A549 (cell line): ENCODE results near the gene DNAJC5G. TPM values are rescaled to one million over a fixed set of nuclear protein-coding genes. Genes with fewer than 3 reads are reported as not detected.

Source experiments
- ATAC-seq, 2 experiments: fragments of 200-7000 bp in 1 of 2; fragments of >200 bp in 1 of 2; cut with Nextera tagmentation in 1 of 2; cut with Tn5 transposase in 1 of 2; 3 replicates each; pipeline versions ENCODE4 v1.8.0 to v1.9.1; 2018 to 2020; ENCODE audit warnings: mild to moderate bottlenecking in 1 of 2, moderate library complexity in 1 of 2
- CTCF ChIA-PET: fragments of 300-600 bp; sonication (Branson Sonifier 250); formaldehyde crosslinking; extraction: SDS; loops from one replicate; lab custom pipeline; 2021; ENCODE audit warnings: antibody characterized with exemption, inconsistent platforms; lab: Yijun Ruan, JAX
- POLR2A ChIA-PET: fragments of 350-600 bp; formaldehyde crosslinking; extraction: SDS; loops from one replicate; lab custom pipeline; 2021; ENCODE audit warnings: antibody characterized with exemption, inconsistent platforms; lab: Yijun Ruan, JAX
- DNase-seq, 2 experiments: peaks; one replicate each; pipeline versions ENCODE4 v3.0.0 to v3.0.0-alpha.2; 2011 to 2016; ENCODE audit warnings: low read depth in 1 of 2, low spot score in 1 of 2
- FAIRE-seq: peaks from 2 replicates; lab custom pipeline; 2011; peaks lifted over from hg19 to GRCh38; lab: Jason Lieb, UNC
- H3K27ac ChIP-seq, 2 experiments: fragments of >200 bp; sonication (Bioruptor Twin); formaldehyde crosslinking; 3 replicates each; pipeline ENCODE4 v1.5.1; 2016 to 2017
- H3K4me1 ChIP-seq: fragments of >200 bp; sonication (Bioruptor Twin); formaldehyde crosslinking; 3 replicates; pipeline ENCODE4 v1.6.1; 2016
- H3K4me2 ChIP-seq: fragments of >200 bp; sonication (Bioruptor Twin); formaldehyde crosslinking; 3 replicates; pipeline ENCODE4 v1.6.1; 2016
- H3K4me3 ChIP-seq: fragments of >200 bp; sonication (Bioruptor Twin); formaldehyde crosslinking; 3 replicates; pipeline ENCODE4 v1.5.1; 2016
- H3K9me3 ChIP-seq: fragments of >200 bp; sonication (Bioruptor Twin); formaldehyde crosslinking; 3 replicates; pipeline ENCODE4 v1.6.1; 2016
- ATOH8 ChIP-seq: fragments of 250-450 bp; sonication (Bioruptor Pico); IDR thresholded peaks from 2 replicates; pipeline ENCODE4 v1.5.0; 2020; ENCODE audit warnings: low read depth, mild to moderate bottlenecking, moderate library complexity
- CEBPB ChIP-seq, 2 experiments: fragments of >200 bp in 1 of 2; sonication (Bioruptor Twin) in 1 of 2; formaldehyde crosslinking in 1 of 2; IDR thresholded peaks; 2 replicates each; pipeline ENCODE4 v1.6.1; 2012 to 2016
- EHMT2 ChIP-seq: fragments of 200-600 bp; sonication (generic); IDR thresholded peaks from 2 replicates; pipeline ENCODE4 v1.6.1; 2016; ENCODE audit warnings: antibody characterized with exemption, low read depth, mild to moderate bottlenecking, moderate library complexity
- EP300 ChIP-seq, 2 experiments: fragments of >200 bp; sonication (Bioruptor Twin); formaldehyde crosslinking; IDR thresholded peaks; 2 replicates in 1 of 2; 3 replicates in 1 of 2; pipeline ENCODE4 v1.6.1; 2016 to 2017
- ESRRA ChIP-seq: fragments of 150-350 bp; IDR thresholded peaks from 2 replicates; pipeline ENCODE4 v1.6.1; 2014; ENCODE audit warnings: mild to moderate bottlenecking, low read length, borderline replicate concordance
- HOXA7 ChIP-seq: fragments of 250-450 bp; sonication (Bioruptor Pico); IDR thresholded peaks from 2 replicates; pipeline ENCODE4 v1.5.0; 2020; ENCODE audit warnings: mild to moderate bottlenecking, moderate library complexity
- HOXB13 ChIP-seq: fragments of 250-450 bp; sonication (Bioruptor Pico); IDR thresholded peaks from 2 replicates; pipeline ENCODE4 v1.5.0; 2020; ENCODE audit warnings: low read depth, mild to moderate bottlenecking, moderate library complexity
- HOXB5 ChIP-seq: fragments of 250-450 bp; sonication (Bioruptor Pico); IDR thresholded peaks from 2 replicates; pipeline ENCODE4 v1.5.0; 2020; ENCODE audit warnings: mild to moderate bottlenecking, moderate library complexity
- KDM1A ChIP-seq: fragments of 200-600 bp; sonication (generic); IDR thresholded peaks from 2 replicates; pipeline ENCODE4 v1.6.1; 2016; ENCODE audit warnings: low read depth, mild to moderate bottlenecking
- KDM5A ChIP-seq: fragments of 200-600 bp; sonication (generic); IDR thresholded peaks from 2 replicates; pipeline ENCODE4 v1.6.1; 2016; ENCODE audit warnings: antibody characterized with exemption, mild to moderate bottlenecking
- NFE2L2 ChIP-seq: fragments of 150-350 bp; conservative IDR thresholded peaks from 2 replicates; pipeline ENCODE4 v1.6.1; 2014; ENCODE audit warnings: low read length
- PBX3 ChIP-seq: IDR thresholded peaks from 2 replicates; pipeline ENCODE4 v1.6.1; 2012
- POLR2A ChIP-seq: IDR thresholded peaks from 2 replicates; pipeline ENCODE4 v1.6.1; 2012; ENCODE audit warnings: mild to moderate bottlenecking, low read length
- RAD21 ChIP-seq, 2 experiments: fragments of >200 bp in 1 of 2; sonication (Bioruptor Twin) in 1 of 2; formaldehyde crosslinking in 1 of 2; IDR thresholded peaks in 1 of 2; conservative IDR thresholded peaks in 1 of 2; 2 replicates in 1 of 2; 3 replicates in 1 of 2; pipeline ENCODE4 v1.6.1; 2012 to 2018; ENCODE audit warnings: inconsistent platforms in 1 of 2
- RCOR1 ChIP-seq: fragments of 150-350 bp; IDR thresholded peaks from 2 replicates; pipeline ENCODE4 v1.6.1; 2014; ENCODE audit warnings: antibody characterized with exemption, low read length, low read depth
- ZC3H11A ChIP-seq: fragments of 450-650 bp; IDR thresholded peaks from 2 replicates; pipeline ENCODE4 v1.6.1; 2014; ENCODE audit warnings: antibody characterized with exemption, mild to moderate bottlenecking
- WGBS: methylation state at CpG from one replicate; pipeline ENCODE4 v1.1.6; 2017; ENCODE audit errors: missing lambda C conversion rate; 5-methylcytosine and 5-hydroxymethylcytosine counted together
- polyA plus RNA-seq, 4 experiments: library from polyadenylated mRNA; depleted of rRNA in 3 of 4; stranded (reverse); fragments of >200 nt; fragmentation: RNase III in 1 of 4; extraction: RNeasy Plus Mini Kit Qiagen cat#74134 plus additional on column Dnase treatment in 1 of 4; gene quantifications; 2 replicates in 3 of 4; 3 replicates in 1 of 4; pipeline ENCODE4 v1.2.3, GENCODE V29; 2011 to 2017

DNAJC5G gene
- polyA plus RNA-seq, 2 of the 4 experiments (the other 2 are of a cell fraction): not detected

GRCh38 chr2:27322766-27323595 lies 47.7 kb downstream of the DNAJC5G start, which contains the start of gene MPV17 (continued):
- TF ChIP-seq NFE2L2 (no peak), KDM1A (no peak), KDM5A (no peak), ATOH8 (CRISPR knock-in tag) (no peak), ESRRA (no peak), HOXA7 (CRISPR knock-in tag) (peak; percentile 75; the same call in 1 of the 2 replicates), HOXB13 (peak; percentile 53; the same call in 1 of the 2 replicates), RCOR1 (no peak)

GRCh38 chr2:27323596-27324285 lies 48.5 kb downstream of the DNAJC5G start:
- H3K4me3 ChIP-seq: peak overlapping the region; percentile 58
- TF ChIP-seq EP300 (IDR thresholded peaks at IDR 0.05) (no peak), HOXA7 (CRISPR knock-in tag) (peak; percentile 60; the same call in 1 of the 2 replicates)
- peak overlapping the region; percentile 93 to 99 for H3K27ac ChIP-seq
- peaks cover 31% of the 10 kb centered on the region for H3K4me1 ChIP-seq
- H3K9me3 ChIP-seq: no peaks in the 10 kb centered on the region
- WGBS: 12% methylated on average over 5 of the region's 5 CpGs
- FAIRE-seq (no peak), ATAC-seq (peak in 1 of 2 experiments; percentile 0; a peak in 1 of 6 replicates), DNase-seq (no peak)
- ChIA-PET POLR2A (interaction anchor here (1.0 kb wide), 1 partner anchor 45 kb away, joined by 3 read pairs; no protein-coding TSS in a partner anchor), CTCF (interaction anchor here (0.7 to 12.8 kb wide), 10 partner anchors 14 to 252 kb away, joined by 3 to 171 read pairs (median 4); partner anchors contain the start of genes EIF2B4 and SNX17)
- H3K4me2 ChIP-seq: peak overlapping the region; percentile 82

GRCh38 chr2:27324720-27325119 lies 49.5 kb downstream of the DNAJC5G start:
- H3K4me2 ChIP-seq: no peak overlapping the region
- ChIA-PET CTCF (interaction anchor here (0.8 to 3.1 kb wide), 5 partner anchors 12 to 47 kb away, joined by 3 to 10 read pairs (median 4); partner anchors contain the start of gene SNX17), POLR2A (no interaction called here)
- no peak overlapping the region for H3K27ac ChIP-seq
- H3K4me1 ChIP-seq: peaks cover 31% of the 10 kb centered on the region
- H3K9me3 ChIP-seq: no peaks in the 10 kb centered on the region
- 95% methylated on average over 5 of the region's 5 CpGs for WGBS
- ATAC-seq: no peak
- no peak overlapping the region for H3K4me3 ChIP-seq
- TF ChIP-seq PBX3 (no peak), POLR2A (no peak), CEBPB (IDR thresholded peaks at IDR 0.05) (peak in 1 of 2 experiments; percentile 37; a peak in 1 of 4 replicates), RAD21 (conservative IDR thresholded peaks at IDR 0.05 in 1 of 2, IDR thresholded peaks at IDR 0.05 in 1 of 2) (no peak), HOXB5 (no peak), EHMT2 (no peak), HOXA7 (CRISPR knock-in tag) (no peak), KDM1A (no peak), ZC3H11A (no peak)
- FAIRE-seq: no peak
- DNase-seq: no peak

Other genes with a start within 250 kb of the DNAJC5G start
- 74.9 and 106 TPM in 2 replicates for gene TMEM214, start 242.5 kb upstream of the DNAJC5G start, polyA plus RNA-seq (2011; rRNA removed)
- 48.1 to 57.0 TPM (median 54.3 TPM) in 3 replicates for gene TMEM214, start 242.5 kb upstream of the DNAJC5G start, polyA plus RNA-seq (2017; fragmentation: RNase III; extraction: RNeasy Plus Mini Kit Qiagen cat#74134 plus additional on column Dnase treatment)
- 48.3 and 52.7 TPM in 2 replicates for gene AGBL5, start 223.8 kb upstream of the DNAJC5G start, polyA plus RNA-seq (2011; rRNA removed)
- 25.5 to 28.3 TPM (median 26.1 TPM) in 3 replicates for gene AGBL5, start 223.8 kb upstream of the DNAJC5G start, polyA plus RNA-seq (2017; fragmentation: RNase III; extraction: RNeasy Plus Mini Kit Qiagen cat#74134 plus additional on column Dnase treatment)
- 392 and 408 TPM in 2 replicates for gene OST4, start 203.8 kb upstream of the DNAJC5G start, polyA plus RNA-seq (2011; rRNA removed)
- 809 to 921 TPM (median 880 TPM) in 3 replicates for gene OST4, start 203.8 kb upstream of the DNAJC5G start, polyA plus RNA-seq (2017; fragmentation: RNase III; extraction: RNeasy Plus Mini Kit Qiagen cat#74134 plus additional on column Dnase treatment)
- gene EMILIN1, start 196.8 kb upstream of the DNAJC5G start, polyA plus RNA-seq (2011; rRNA removed): 0.13 TPM in 2 replicates
- gene EMILIN1, start 196.8 kb upstream of the DNAJC5G start, polyA plus RNA-seq (2017; fragmentation: RNase III; extraction: RNeasy Plus Mini Kit Qiagen cat#74134 plus additional on column Dnase treatment): 0.46 to 0.51 TPM (median 0.49 TPM) in 3 replicates
- 4.2 and 4.4 TPM in 2 replicates for gene KHK, start 188.7 kb upstream of the DNAJC5G start, polyA plus RNA-seq (2011; rRNA removed)
- gene KHK, start 188.7 kb upstream of the DNAJC5G start, polyA plus RNA-seq (2017; fragmentation: RNase III; extraction: RNeasy Plus Mini Kit Qiagen cat#74134 plus additional on column Dnase treatment): 7.6 to 8.5 TPM (median 8.3 TPM) in 3 replicates
- gene CGREF1, start 156.3 kb upstream of the DNAJC5G start, polyA plus RNA-seq (2011; rRNA removed): 5.8 and 6.6 TPM in 2 replicates
- gene CGREF1, start 156.3 kb upstream of the DNAJC5G start, polyA plus RNA-seq (2017; fragmentation: RNase III; extraction: RNeasy Plus Mini Kit Qiagen cat#74134 plus additional on column Dnase treatment): 4.5 to 5.4 TPM (median 5.1 TPM) in 3 replicates
- 1.9 and 2.4 TPM in 2 replicates for gene ABHD1, start 151.6 kb upstream of the DNAJC5G start, polyA plus RNA-seq (2011; rRNA removed)
- 0.96 to 1.0 TPM (median 1.0 TPM) in 3 replicates for gene ABHD1, start 151.6 kb upstream of the DNAJC5G start, polyA plus RNA-seq (2017; fragmentation: RNase III; extraction: RNeasy Plus Mini Kit Qiagen cat#74134 plus additional on column Dnase treatment)
- 79.9 and 139 TPM in 2 replicates for gene PREB, start 140.8 kb upstream of the DNAJC5G start, polyA plus RNA-seq (2011; rRNA removed)
- gene PREB, start 140.8 kb upstream of the DNAJC5G start, polyA plus RNA-seq (2017; fragmentation: RNase III; extraction: RNeasy Plus Mini Kit Qiagen cat#74134 plus additional on column Dnase treatment): 52.3 to 58.2 TPM (median 54.6 TPM) in 3 replicates
- gene PRR30, start 136.0 kb upstream of the DNAJC5G start, polyA plus RNA-seq (2011; rRNA removed): not detected in 2 replicates
- gene PRR30, start 136.0 kb upstream of the DNAJC5G start, polyA plus RNA-seq (2017; fragmentation: RNase III; extraction: RNeasy Plus Mini Kit Qiagen cat#74134 plus additional on column Dnase treatment): not detected in 3 replicates
- gene TCF23, start 126.4 kb upstream of the DNAJC5G start, polyA plus RNA-seq (2011; rRNA removed): not detected in 2 replicates
- gene TCF23, start 126.4 kb upstream of the DNAJC5G start, polyA plus RNA-seq (2017; fragmentation: RNase III; extraction: RNeasy Plus Mini Kit Qiagen cat#74134 plus additional on column Dnase treatment): not detected in 3 replicates
- 346 and 429 TPM in 2 replicates for gene ATRAID, start 63.4 kb upstream of the DNAJC5G start, polyA plus RNA-seq (2011; rRNA removed)
- gene ATRAID, start 63.4 kb upstream of the DNAJC5G start, polyA plus RNA-seq (2017; fragmentation: RNase III; extraction: RNeasy Plus Mini Kit Qiagen cat#74134 plus additional on column Dnase treatment): 166 to 176 TPM (median 172 TPM) in 3 replicates
- 86.7 and 104 TPM in 2 replicates for gene SLC5A6, start 63.2 kb upstream of the DNAJC5G start, polyA plus RNA-seq (2011; rRNA removed)
- gene SLC5A6, start 63.2 kb upstream of the DNAJC5G start, polyA plus RNA-seq (2017; fragmentation: RNase III; extraction: RNeasy Plus Mini Kit Qiagen cat#74134 plus additional on column Dnase treatment): 77.2 to 86.6 TPM (median 82.7 TPM) in 3 replicates
- gene CAD, start 58.1 kb upstream of the DNAJC5G start, polyA plus RNA-seq (2011; rRNA removed): 50.5 and 61.8 TPM in 2 replicates
- gene CAD, start 58.1 kb upstream of the DNAJC5G start, polyA plus RNA-seq (2017; fragmentation: RNase III; extraction: RNeasy Plus Mini Kit Qiagen cat#74134 plus additional on column Dnase treatment): 69.3 to 71.2 TPM (median 70.2 TPM) in 3 replicates
- gene SLC30A3, start 12.4 kb upstream of the DNAJC5G start, polyA plus RNA-seq (2011; rRNA removed): 0.90 and 0.97 TPM in 2 replicates
- gene SLC30A3, start 12.4 kb upstream of the DNAJC5G start, polyA plus RNA-seq (2017; fragmentation: RNase III; extraction: RNeasy Plus Mini Kit Qiagen cat#74134 plus additional on column Dnase treatment): 1.6 to 1.9 TPM (median 1.7 TPM) in 3 replicates
- 0.05 and 0.14 TPM in 2 replicates for gene TRIM54, start 7.0 kb downstream of the DNAJC5G start, polyA plus RNA-seq (2011; rRNA removed)
- 0.07 to 0.13 TPM (median 0.11 TPM) in 3 replicates for gene TRIM54, start 7.0 kb downstream of the DNAJC5G start, polyA plus RNA-seq (2017; fragmentation: RNase III; extraction: RNeasy Plus Mini Kit Qiagen cat#74134 plus additional on column Dnase treatment)
- 1.0 TPM in 2 replicates for gene UCN, start 33.0 kb downstream of the DNAJC5G start, polyA plus RNA-seq (2011; rRNA removed)
- gene UCN, start 33.0 kb downstream of the DNAJC5G start, polyA plus RNA-seq (2017; fragmentation: RNase III; extraction: RNeasy Plus Mini Kit Qiagen cat#74134 plus additional on column Dnase treatment): 0.76 to 1.3 TPM (median 1.0 TPM) in 3 replicates
- 130 and 157 TPM in 2 replicates for gene MPV17, start 47.7 kb downstream of the DNAJC5G start, polyA plus RNA-seq (2011; rRNA removed)
- 61.4 to 70.5 TPM (median 67.7 TPM) in 3 replicates for gene MPV17, start 47.7 kb downstream of the DNAJC5G start, polyA plus RNA-seq (2017; fragmentation: RNase III; extraction: RNeasy Plus Mini Kit Qiagen cat#74134 plus additional on column Dnase treatment)
- 101 and 130 TPM in 2 replicates for gene GTF3C2, start 81.3 kb downstream of the DNAJC5G start, polyA plus RNA-seq (2011; rRNA removed)
- gene GTF3C2, start 81.3 kb downstream of the DNAJC5G start, polyA plus RNA-seq (2017; fragmentation: RNase III; extraction: RNeasy Plus Mini Kit Qiagen cat#74134 plus additional on column Dnase treatment): 69.2 to 78.2 TPM (median 75.4 TPM) in 3 replicates
- 62.8 and 90.3 TPM in 2 replicates for gene EIF2B4, start 94.9 kb downstream of the DNAJC5G start, polyA plus RNA-seq (2011; rRNA removed)
- 73.5 to 75.8 TPM (median 74.5 TPM) in 3 replicates for gene EIF2B4, start 94.9 kb downstream of the DNAJC5G start, polyA plus RNA-seq (2017; fragmentation: RNase III; extraction: RNeasy Plus Mini Kit Qiagen cat#74134 plus additional on column Dnase treatment)
- 141 and 158 TPM in 2 replicates for gene SNX17, start 95.2 kb downstream of the DNAJC5G start, polyA plus RNA-seq (2011; rRNA removed)
- gene SNX17, start 95.2 kb downstream of the DNAJC5G start, polyA plus RNA-seq (2017; fragmentation: RNase III; extraction: RNeasy Plus Mini Kit Qiagen cat#74134 plus additional on column Dnase treatment): 150 to 166 TPM (median 154 TPM) in 3 replicates
- gene ZNF513, start 105.3 kb downstream of the DNAJC5G start, polyA plus RNA-seq (2011; rRNA removed): 9.9 and 10.8 TPM in 2 replicates
- gene ZNF513, start 105.3 kb downstream of the DNAJC5G start, polyA plus RNA-seq (2017; fragmentation: RNase III; extraction: RNeasy Plus Mini Kit Qiagen cat#74134 plus additional on column Dnase treatment): 13.1 to 22.7 TPM (median 22.1 TPM) in 3 replicates
- 123 and 129 TPM in 2 replicates for gene PPM1G, start 134.2 kb downstream of the DNAJC5G start, polyA plus RNA-seq (2011; rRNA removed)
- gene PPM1G, start 134.2 kb downstream of the DNAJC5G start, polyA plus RNA-seq (2017; fragmentation: RNase III; extraction: RNeasy Plus Mini Kit Qiagen cat#74134 plus additional on column Dnase treatment): 222 to 230 TPM (median 230 TPM) in 3 replicates
- 229 and 231 TPM in 2 replicates for gene NRBP1, start 153.2 kb downstream of the DNAJC5G start, polyA plus RNA-seq (2011; rRNA removed)
- 126 to 140 TPM (median 138 TPM) in 3 replicates for gene NRBP1, start 153.2 kb downstream of the DNAJC5G start, polyA plus RNA-seq (2017; fragmentation: RNase III; extraction: RNeasy Plus Mini Kit Qiagen cat#74134 plus additional on column Dnase treatment)
- gene KRTCAP3, start 166.9 kb downstream of the DNAJC5G start, polyA plus RNA-seq (2011; rRNA removed): 1.2 and 1.3 TPM in 2 replicates
- gene KRTCAP3, start 166.9 kb downstream of the DNAJC5G start, polyA plus RNA-seq (2017; fragmentation: RNase III; extraction: RNeasy Plus Mini Kit Qiagen cat#74134 plus additional on column Dnase treatment): 0.68 to 0.92 TPM (median 0.79 TPM) in 3 replicates
- 21.6 and 24.1 TPM in 2 replicates for gene IFT172, start 214.3 kb downstream of the DNAJC5G start, polyA plus RNA-seq (2011; rRNA removed)
- gene IFT172, start 214.3 kb downstream of the DNAJC5G start, polyA plus RNA-seq (2017; fragmentation: RNase III; extraction: RNeasy Plus Mini Kit Qiagen cat#74134 plus additional on column Dnase treatment): 12.9 to 16.3 TPM (median 14.0 TPM) in 3 replicates
- gene FNDC4, start 219.8 kb downstream of the DNAJC5G start, polyA plus RNA-seq (2011; rRNA removed): 1.5 TPM in 2 replicates
- 1.6 to 2.3 TPM (median 1.8 TPM) in 3 replicates for gene FNDC4, start 219.8 kb downstream of the DNAJC5G start, polyA plus RNA-seq (2017; fragmentation: RNase III; extraction: RNeasy Plus Mini Kit Qiagen cat#74134 plus additional on column Dnase treatment)
- gene GCKR, start 221.4 kb downstream of the DNAJC5G start, polyA plus RNA-seq (2011; rRNA removed): 0.48 and 0.65 TPM in 2 replicates
- gene GCKR, start 221.4 kb downstream of the DNAJC5G start, polyA plus RNA-seq (2017; fragmentation: RNase III; extraction: RNeasy Plus Mini Kit Qiagen cat#74134 plus additional on column Dnase treatment): 0.10 to 0.30 TPM (median 0.25 TPM) in 3 replicates